ENCODE data around the gene GNRH2. TPM values are rescaled to one million over a fixed set of nuclear protein-coding genes. Genes with fewer than 3 reads are reported as not detected.

GNRH2 gene
- total RNA-seq, 4 donors from 2014 or later: not detected

DNA sequence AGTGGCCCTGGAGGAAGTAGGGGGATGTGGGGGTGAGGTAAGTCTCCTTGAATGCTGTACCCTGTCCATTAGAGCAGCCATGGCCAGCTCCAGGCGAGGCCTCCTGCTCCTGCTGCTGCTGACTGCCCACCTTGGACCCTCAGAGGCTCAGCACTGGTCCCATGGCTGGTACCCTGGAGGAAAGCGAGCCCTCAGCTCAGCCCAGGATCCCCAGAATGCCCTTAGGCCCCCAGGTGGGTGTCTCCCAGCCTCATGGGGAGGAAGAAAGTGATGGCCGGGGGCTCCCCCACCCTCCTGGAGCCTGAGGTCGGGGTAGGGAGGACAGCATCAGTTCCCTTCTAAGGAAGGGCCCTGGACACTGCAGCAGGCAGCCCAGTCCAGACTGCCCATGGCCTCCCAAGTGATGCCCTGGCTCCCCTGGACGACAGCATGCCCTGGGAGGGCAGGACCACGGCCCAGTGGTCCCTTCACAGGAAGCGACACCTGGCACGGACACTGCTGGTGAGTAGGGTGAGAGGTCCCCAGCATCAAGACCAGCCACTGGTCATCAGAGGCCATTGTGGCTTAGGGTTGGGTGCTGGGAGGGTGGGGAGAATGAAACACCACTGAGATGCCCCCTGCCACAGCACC lies 1.0 kb downstream of the GNRH2 start:
- peaks cover 11 to 22% of the 10 kb centered on the region in 2 donors for H3K4me1 ChIP-seq
- peak overlapping the region in 3 of 4 donors; percentile 87 to 96 (median 95) for H3K27ac ChIP-seq
- H3K9me3 ChIP-seq: no peaks in the 10 kb centered on the region
- intact Hi-C loops (cut with DNase I; ENCODE audit: low total_unique reads) (loop anchor here (10.0 kb wide), 1 partner anchor 160 kb away; the partner anchor contains the start of genes DDRGK1 and ITPA), in situ Hi-C loops (cut with MboI; ENCODE audit: low sequenced_read_pairs in 4 of 4) (no loop called here)
- DNase-seq (no peak), ATAC-seq (no peak)
- no peaks in the 10 kb centered on the region for H3K27me3 ChIP-seq
- H3K36me3 ChIP-seq: peaks cover 0 to 33% of the 10 kb centered on the region in 2 donors
- no peak for TF ChIP-seq POLR2A (IDR thresholded peaks at IDR 0.05)
- TF ChIP-seq, protein P1, sequence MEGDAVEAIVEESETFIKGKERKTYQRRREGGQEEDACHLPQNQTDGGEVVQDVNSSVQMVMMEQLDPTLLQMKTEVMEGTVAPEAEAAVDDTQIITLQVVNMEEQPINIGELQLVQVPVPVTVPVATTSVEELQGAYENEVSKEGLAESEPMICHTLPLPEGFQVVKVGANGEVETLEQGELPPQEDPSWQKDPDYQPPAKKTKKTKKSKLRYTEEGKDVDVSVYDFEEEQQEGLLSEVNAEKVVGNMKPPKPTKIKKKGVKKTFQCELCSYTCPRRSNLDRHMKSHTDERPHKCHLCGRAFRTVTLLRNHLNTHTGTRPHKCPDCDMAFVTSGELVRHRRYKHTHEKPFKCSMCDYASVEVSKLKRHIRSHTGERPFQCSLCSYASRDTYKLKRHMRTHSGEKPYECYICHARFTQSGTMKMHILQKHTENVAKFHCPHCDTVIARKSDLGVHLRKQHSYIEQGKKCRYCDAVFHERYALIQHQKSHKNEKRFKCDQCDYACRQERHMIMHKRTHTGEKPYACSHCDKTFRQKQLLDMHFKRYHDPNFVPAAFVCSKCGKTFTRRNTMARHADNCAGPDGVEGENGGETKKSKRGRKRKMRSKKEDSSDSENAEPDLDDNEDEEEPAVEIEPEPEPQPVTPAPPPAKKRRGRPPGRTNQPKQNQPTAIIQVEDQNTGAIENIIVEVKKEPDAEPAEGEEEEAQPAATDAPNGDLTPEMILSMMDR (IDR thresholded peaks at IDR 0.05 in 4 of 5, conservative IDR thresholded peaks at IDR 0.05 in 1 of 5): no peak
- no peak overlapping the region for H3K4me3 ChIP-seq

DNA sequence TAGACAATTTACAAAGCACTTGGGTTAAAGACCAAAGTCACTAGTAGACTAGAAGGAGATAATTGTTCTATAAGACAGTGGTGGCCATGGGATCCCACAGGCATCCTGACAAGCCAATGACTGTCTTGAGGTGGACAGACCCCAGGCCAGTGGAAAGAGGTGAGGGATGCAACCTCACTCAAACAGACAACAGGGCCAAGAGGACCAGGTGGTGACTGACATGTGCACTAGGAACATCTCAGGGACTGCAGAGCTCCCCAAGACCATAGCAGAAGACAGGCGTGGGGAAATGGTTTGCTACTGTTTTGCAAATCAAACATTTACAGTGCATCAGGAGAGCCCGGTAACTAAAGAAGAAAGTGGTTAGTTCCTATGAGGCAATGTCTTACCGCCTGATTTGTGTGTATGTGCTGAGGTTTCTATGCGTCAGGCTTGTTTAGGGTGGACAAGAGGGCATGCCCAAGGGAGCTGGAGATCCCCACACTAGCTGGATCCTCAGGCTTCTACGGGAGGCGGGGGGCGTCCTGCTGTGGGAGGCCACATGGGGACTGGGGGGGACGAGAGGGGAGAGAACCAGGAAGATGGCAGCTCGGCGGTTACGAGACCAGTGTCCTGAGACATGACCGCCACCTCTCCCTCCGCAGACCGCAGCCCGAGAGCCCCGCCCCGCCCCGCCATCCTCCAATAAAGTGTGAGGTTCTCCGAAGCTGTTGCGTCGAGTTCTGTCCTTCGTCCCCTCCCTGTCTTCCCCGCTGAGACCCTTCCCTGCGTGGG lies 1.8 kb downstream of the GNRH2 start:
- in situ Hi-C loops (cut with MboI; ENCODE audit: low sequenced_read_pairs in 4 of 4): no loop called here
- DNase-seq: peak; percentile 72 to 84

DNA sequence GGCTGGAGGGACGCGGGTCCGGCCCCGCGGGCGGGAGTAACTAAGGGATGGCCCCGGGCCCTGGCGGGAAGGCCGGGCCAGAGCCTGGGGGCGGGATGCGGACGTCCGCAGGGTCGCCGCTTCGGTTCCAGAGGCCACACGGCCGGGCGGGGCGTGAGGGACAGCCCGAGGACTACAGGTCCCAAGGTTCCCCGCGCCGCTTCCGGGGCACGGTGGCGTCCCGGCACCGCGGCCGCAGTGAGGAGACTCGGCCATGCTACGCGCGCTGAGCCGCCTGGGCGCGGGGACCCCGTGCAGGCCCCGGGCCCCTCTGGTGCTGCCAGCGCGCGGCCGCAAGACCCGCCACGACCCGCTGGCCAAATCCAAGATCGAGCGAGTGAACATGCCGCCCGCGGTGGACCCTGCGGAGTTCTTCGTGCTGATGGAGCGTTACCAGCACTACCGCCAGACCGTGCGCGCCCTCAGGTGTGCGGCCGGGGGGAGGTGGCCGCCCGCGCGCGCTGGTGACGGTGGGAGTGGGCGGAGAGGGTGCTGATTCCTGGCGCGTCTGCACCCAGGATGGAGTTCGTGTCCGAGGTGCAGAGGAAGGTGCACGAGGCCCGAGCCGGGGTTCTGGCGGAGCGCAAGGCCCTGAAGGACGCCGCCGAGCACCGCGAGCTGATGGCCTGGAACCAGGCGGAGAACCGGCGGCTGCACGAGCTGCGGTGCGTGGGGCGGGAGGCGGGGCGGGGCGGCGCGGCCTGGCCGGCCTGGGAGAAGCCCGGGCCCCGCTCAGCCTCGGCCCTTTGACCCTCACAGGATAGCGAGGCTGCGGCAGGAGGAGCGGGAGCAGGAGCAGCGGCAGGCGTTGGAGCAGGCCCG lies 2.6 kb downstream of the GNRH2 start, which contains the start of gene MRPS26:
MRPS26 (plus strand) TSS at position 237 of the 861 bp plus-strand sequence; CDS start at position 254, 17 bp downstream.
- Histone ChIP-seq H3K4me1 (peaks cover 11 to 22% of the 10 kb centered on the region in 2 donors), H3K4me3 (peak within 1 kb of the TSS; percentile 86 to 95 (median 92)), H3K9me3 (no peaks in the 10 kb centered on the region), H3K36me3 (peaks cover 0 to 32% of the 10 kb centered on the region in 2 donors), H3K27me3 (no peaks in the 10 kb centered on the region), H3K27ac (peak within 1 kb of the TSS; percentile 87 to 96 (median 93))
- DNase-seq: peak; percentile 79 to 84
- intact Hi-C loops (cut with DNase I; ENCODE audit: low total_unique reads): loop anchor here (5.0 to 10.0 kb wide), 3 partner anchors 126 to 174 kb away; partner anchors contain the start of genes DDRGK1, ITPA, LZTS3 and PTPRA
- in situ Hi-C loops (cut with MboI; ENCODE audit: low sequenced_read_pairs in 4 of 4): no loop called here
- ATAC-seq: peak; percentile 88 to 92
- TF ChIP-seq, protein P1 (IDR thresholded peaks at IDR 0.05 in 4 of 5, conservative IDR thresholded peaks at IDR 0.05 in 1 of 5): no peak
- peak; percentile 61 to 70 for TF ChIP-seq POLR2A (IDR thresholded peaks at IDR 0.05)

More for the DNA sequence above, 1.8 kb downstream of the GNRH2 start:
- peaks cover 0 to 33% of the 10 kb centered on the region in 2 donors for H3K36me3 ChIP-seq
- H3K4me1 ChIP-seq: peaks cover 11 to 22% of the 10 kb centered on the region in 2 donors
- no peaks in the 10 kb centered on the region for H3K27me3 ChIP-seq
- peak; percentile 85 to 89 for ATAC-seq
- TF ChIP-seq POLR2A (IDR thresholded peaks at IDR 0.05): no peak
- peak overlapping the region; percentile 86 to 95 (median 92) for H3K4me3 ChIP-seq
- H3K9me3 ChIP-seq: no peaks in the 10 kb centered on the region
- intact Hi-C loops (cut with DNase I; ENCODE audit: low total_unique reads): loop anchor here (5.0 to 10.0 kb wide), 3 partner anchors 127 to 173 kb away; partner anchors contain the start of genes DDRGK1, ITPA, LZTS3 and PTPRA
- peak overlapping the region; percentile 87 to 96 (median 93) for H3K27ac ChIP-seq

DNA sequence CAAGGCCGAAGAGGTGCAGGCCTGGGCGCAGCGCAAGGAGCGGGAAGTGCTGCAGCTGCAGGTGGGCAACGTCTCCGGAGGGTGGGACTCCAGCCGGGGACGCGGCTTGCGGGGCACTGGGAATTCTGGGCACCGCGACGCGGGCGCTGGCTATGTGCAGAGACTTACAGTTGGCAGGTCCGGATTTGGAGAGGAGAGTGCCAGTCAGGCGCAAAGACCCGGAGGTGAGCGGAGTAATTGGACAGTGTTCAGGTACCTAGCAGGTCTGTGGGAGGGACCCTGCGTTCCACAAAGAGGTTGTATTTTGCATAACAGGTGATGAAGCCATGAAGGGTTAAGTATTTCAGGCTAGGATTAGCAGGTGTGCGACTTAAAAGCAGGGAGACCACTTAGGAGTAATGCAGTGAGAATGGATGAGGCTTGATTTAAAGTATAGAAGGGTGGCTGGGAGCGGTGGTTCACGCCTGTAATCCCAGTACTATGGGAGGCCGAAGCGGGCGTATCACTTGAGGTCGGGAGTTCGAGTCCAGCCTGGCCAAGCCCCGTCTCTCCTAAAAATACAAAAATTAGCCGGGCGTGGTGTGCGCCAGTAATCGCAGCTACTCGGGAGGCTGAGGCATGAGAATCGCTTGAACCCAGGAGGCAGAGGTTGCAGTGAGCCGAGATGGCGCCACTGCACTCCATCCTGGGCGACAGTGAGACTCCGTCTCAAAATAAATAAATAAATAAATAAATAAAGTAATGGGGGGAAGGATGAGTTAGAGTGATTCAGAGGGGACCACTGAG lies 3.4 kb downstream of the GNRH2 start:
- H3K27ac ChIP-seq: peak overlapping the region; percentile 87 to 96 (median 93)
- ATAC-seq: no peak
- in situ Hi-C loops (cut with MboI; ENCODE audit: low sequenced_read_pairs in 4 of 4): no loop called here

More for the DNA sequence above, 3.4 kb downstream of the GNRH2 start:
- peaks cover 9 to 22% of the 10 kb centered on the region in 2 donors for H3K4me1 ChIP-seq
- H3K9me3 ChIP-seq: no peaks in the 10 kb centered on the region
- intact Hi-C loops (cut with DNase I; ENCODE audit: low total_unique reads): loop anchor here (5.0 to 10.0 kb wide), 3 partner anchors 125 to 175 kb away; partner anchors contain the start of genes DDRGK1, ITPA, LZTS3 and PTPRA
- peaks cover 0 to 32% of the 10 kb centered on the region in 2 donors for H3K36me3 ChIP-seq
- DNase-seq: no peak
- TF ChIP-seq, protein P1 (IDR thresholded peaks at IDR 0.05 in 4 of 5, conservative IDR thresholded peaks at IDR 0.05 in 1 of 5): no peak
- no peak for TF ChIP-seq POLR2A (IDR thresholded peaks at IDR 0.05)
- peak overlapping the region; percentile 86 to 95 (median 92) for H3K4me3 ChIP-seq
- no peaks in the 10 kb centered on the region for H3K27me3 ChIP-seq

All from gastrocnemius medialis (tissue), 4 donors.